ENCODE data around the gene DPP6.

Gene DPP6

DNA sequence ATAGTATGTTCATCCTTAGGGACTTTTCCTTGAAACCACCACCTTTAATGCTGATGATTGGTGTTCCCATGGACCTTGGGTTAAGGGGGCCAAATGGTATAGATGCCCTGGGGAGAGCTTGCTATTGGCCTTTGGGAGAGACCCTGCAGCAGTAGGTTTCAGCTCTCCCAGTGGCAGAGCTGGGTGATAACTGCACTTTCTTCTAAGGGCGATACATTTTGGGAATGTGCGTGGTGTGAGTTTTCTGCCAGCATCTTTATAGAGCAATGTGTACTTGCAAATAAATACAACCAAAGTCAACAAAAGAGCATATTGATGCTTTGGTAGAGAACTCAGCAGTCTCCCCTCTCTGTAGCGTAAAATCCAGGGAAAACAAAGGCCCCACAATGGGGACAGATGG, 546.7 kb downstream of the DPP6 start:
- DNase-seq (ENCODE audit: insufficient read length, low spot score) (no peak), FAIRE-seq (no peak)
- TF ChIP-seq POLR2A (IDR thresholded peaks at IDR 0.05; ENCODE audit: low read depth, low read length): no peak
- TF ChIP-seq POU2F2 (IDR thresholded peaks at IDR 0.05; ENCODE audit: low read depth, low read length): no peak
- TF ChIP-seq PAX5 (IDR thresholded peaks at IDR 0.05; ENCODE audit: insufficient read depth, low read length, severe bottlenecking): no peak
- TF ChIP-seq POLR2AphosphoS5 (IDR thresholded peaks at IDR 0.05; ENCODE audit: low read depth, low read length): no peak
- TF ChIP-seq SPI1 (IDR thresholded peaks at IDR 0.05; ENCODE audit: low read depth, low read length): no peak
- TF ChIP-seq TAF1 (IDR thresholded peaks at IDR 0.05; ENCODE audit: low read depth, low read length): no peak

GRCh38 chr7:154610903-154611302, 558.7 kb downstream of the DPP6 start:
- TF ChIP-seq TAF1 (IDR thresholded peaks at IDR 0.05; ENCODE audit: low read depth, low read length) (no peak), POU2F2 (IDR thresholded peaks at IDR 0.05; ENCODE audit: low read depth, low read length) (no peak), POLR2A (IDR thresholded peaks at IDR 0.05; ENCODE audit: low read depth, low read length) (no peak), SPI1 (IDR thresholded peaks at IDR 0.05; ENCODE audit: low read depth, low read length) (no peak), PAX5 (IDR thresholded peaks at IDR 0.05; ENCODE audit: insufficient read depth, low read length, severe bottlenecking) (no peak), POLR2AphosphoS5 (IDR thresholded peaks at IDR 0.05; ENCODE audit: low read depth, low read length) (no peak)
- FAIRE-seq (no peak), DNase-seq (ENCODE audit: insufficient read length, low spot score) (no peak)

- no peak for DNase-seq (ENCODE audit: insufficient read length, low spot score)
- FAIRE-seq: no peak
- TF ChIP-seq POLR2AphosphoS5 (IDR thresholded peaks at IDR 0.05; ENCODE audit: low read depth, low read length) (no peak), SPI1 (IDR thresholded peaks at IDR 0.05; ENCODE audit: low read depth, low read length) (no peak), TAF1 (IDR thresholded peaks at IDR 0.05; ENCODE audit: low read depth, low read length) (no peak), POLR2A (IDR thresholded peaks at IDR 0.05; ENCODE audit: low read depth, low read length) (no peak), POU2F2 (IDR thresholded peaks at IDR 0.05; ENCODE audit: low read depth, low read length) (no peak), PAX5 (IDR thresholded peaks at IDR 0.05; ENCODE audit: insufficient read depth, low read length, severe bottlenecking) (no peak)
Measured at GRCh38 chr7:154613811-154614210, 561.6 kb downstream of the DPP6 start.

GRCh38 chr7:154620141-154620755, 568.0 kb downstream of the DPP6 start:
- DNase-seq (ENCODE audit: insufficient read length, low spot score) (no peak), FAIRE-seq (no peak)
- TF ChIP-seq POLR2AphosphoS5 (IDR thresholded peaks at IDR 0.05; ENCODE audit: low read depth, low read length) (no peak), POLR2A (IDR thresholded peaks at IDR 0.05; ENCODE audit: low read depth, low read length) (no peak), TAF1 (IDR thresholded peaks at IDR 0.05; ENCODE audit: low read depth, low read length) (no peak), PAX5 (IDR thresholded peaks at IDR 0.05; ENCODE audit: insufficient read depth, low read length, severe bottlenecking) (no peak), SPI1 (IDR thresholded peaks at IDR 0.05; ENCODE audit: low read depth, low read length) (no peak), POU2F2 (IDR thresholded peaks at IDR 0.05; ENCODE audit: low read depth, low read length) (no peak)

GRCh38 chr7:154623399-154623798, 571.2 kb downstream of the DPP6 start:
- FAIRE-seq: no peak
- DNase-seq (ENCODE audit: insufficient read length, low spot score): no peak

GRCh38 chr7:154627646-154628290, 575.6 kb downstream of the DPP6 start:
- FAIRE-seq: no peak
- no peak for DNase-seq (ENCODE audit: insufficient read length, low spot score)
- TF ChIP-seq POLR2AphosphoS5 (IDR thresholded peaks at IDR 0.05; ENCODE audit: low read depth, low read length) (no peak), TAF1 (IDR thresholded peaks at IDR 0.05; ENCODE audit: low read depth, low read length) (no peak), SPI1 (IDR thresholded peaks at IDR 0.05; ENCODE audit: low read depth, low read length) (no peak), POLR2A (IDR thresholded peaks at IDR 0.05; ENCODE audit: low read depth, low read length) (no peak), POU2F2 (IDR thresholded peaks at IDR 0.05; ENCODE audit: low read depth, low read length) (no peak), PAX5 (IDR thresholded peaks at IDR 0.05; ENCODE audit: insufficient read depth, low read length, severe bottlenecking) (no peak)

More at GRCh38 chr7:154623399-154623798, 571.2 kb downstream of the DPP6 start:
- TF ChIP-seq POLR2AphosphoS5 (IDR thresholded peaks at IDR 0.05; ENCODE audit: low read depth, low read length): no peak
- TF ChIP-seq POLR2A (IDR thresholded peaks at IDR 0.05; ENCODE audit: low read depth, low read length): no peak
- TF ChIP-seq TAF1 (IDR thresholded peaks at IDR 0.05; ENCODE audit: low read depth, low read length): no peak
- TF ChIP-seq PAX5 (IDR thresholded peaks at IDR 0.05; ENCODE audit: insufficient read depth, low read length, severe bottlenecking): no peak
- no peak for TF ChIP-seq SPI1 (IDR thresholded peaks at IDR 0.05; ENCODE audit: low read depth, low read length)
- no peak for TF ChIP-seq POU2F2 (IDR thresholded peaks at IDR 0.05; ENCODE audit: low read depth, low read length)

GRCh38 chr7:154628556-154628955, 576.4 kb downstream of the DPP6 start:
- FAIRE-seq (no peak), DNase-seq (ENCODE audit: insufficient read length, low spot score) (no peak)
- TF ChIP-seq POLR2AphosphoS5 (IDR thresholded peaks at IDR 0.05; ENCODE audit: low read depth, low read length) (no peak), SPI1 (IDR thresholded peaks at IDR 0.05; ENCODE audit: low read depth, low read length) (no peak), POLR2A (IDR thresholded peaks at IDR 0.05; ENCODE audit: low read depth, low read length) (no peak), TAF1 (IDR thresholded peaks at IDR 0.05; ENCODE audit: low read depth, low read length) (no peak), POU2F2 (IDR thresholded peaks at IDR 0.05; ENCODE audit: low read depth, low read length) (no peak), PAX5 (IDR thresholded peaks at IDR 0.05; ENCODE audit: insufficient read depth, low read length, severe bottlenecking) (no peak)

DNA sequence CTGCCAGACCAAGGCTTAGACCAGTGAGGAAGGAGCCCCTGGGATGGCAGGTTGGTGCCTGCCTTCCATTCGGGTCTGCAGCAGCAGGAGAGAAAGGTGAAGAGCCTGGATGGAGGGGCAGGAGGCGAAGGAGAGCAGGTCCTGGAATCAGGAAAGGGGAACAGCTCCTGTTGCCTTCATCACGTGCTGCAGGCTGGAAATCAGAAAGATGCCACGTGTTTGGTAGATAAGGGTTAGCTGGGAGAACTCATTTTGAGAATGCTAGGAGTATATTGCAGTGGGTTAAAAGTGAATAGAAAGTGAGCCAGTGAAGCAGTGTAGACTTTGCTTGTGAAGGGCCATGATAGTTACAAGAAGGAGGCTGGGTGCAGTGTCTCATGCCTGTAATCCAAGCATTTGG, 579.0 kb downstream of the DPP6 start:
- TF ChIP-seq POLR2AphosphoS5 (IDR thresholded peaks at IDR 0.05; ENCODE audit: low read depth, low read length): no peak
- TF ChIP-seq TAF1 (IDR thresholded peaks at IDR 0.05; ENCODE audit: low read depth, low read length): no peak
- TF ChIP-seq SPI1 (IDR thresholded peaks at IDR 0.05; ENCODE audit: low read depth, low read length): no peak
- no peak for TF ChIP-seq PAX5 (IDR thresholded peaks at IDR 0.05; ENCODE audit: insufficient read depth, low read length, severe bottlenecking)
- no peak for TF ChIP-seq POLR2A (IDR thresholded peaks at IDR 0.05; ENCODE audit: low read depth, low read length)
- TF ChIP-seq POU2F2 (IDR thresholded peaks at IDR 0.05; ENCODE audit: low read depth, low read length): no peak
- FAIRE-seq (no peak), DNase-seq (ENCODE audit: insufficient read length, low spot score) (no peak)

DNA sequence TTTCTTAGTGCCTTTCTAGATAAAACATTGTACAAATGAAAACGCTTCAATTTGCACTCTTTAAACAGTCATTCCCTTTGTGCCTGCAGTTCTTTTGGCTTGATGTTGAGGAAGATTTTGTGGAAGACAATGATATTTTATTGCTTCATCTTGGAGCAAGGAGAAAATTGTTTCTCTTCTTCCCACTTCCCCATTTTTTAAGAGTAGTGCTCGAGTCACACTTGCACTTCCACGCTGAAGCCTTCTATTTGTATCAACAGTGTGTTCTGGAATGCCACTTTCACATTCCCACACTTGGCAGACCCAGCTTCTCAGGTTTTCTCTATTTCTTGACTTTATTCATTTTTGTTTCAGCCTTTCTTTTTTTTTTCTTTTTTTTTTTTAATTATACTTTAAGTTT, 581.4 kb downstream of the DPP6 start:
- DNase-seq (ENCODE audit: insufficient read length, low spot score): no peak
- FAIRE-seq: no peak
- TF ChIP-seq POU2F2 (IDR thresholded peaks at IDR 0.05; ENCODE audit: low read depth, low read length) (no peak), POLR2A (IDR thresholded peaks at IDR 0.05; ENCODE audit: low read depth, low read length) (no peak), SPI1 (IDR thresholded peaks at IDR 0.05; ENCODE audit: low read depth, low read length) (peak; percentile 31; the same call in 1 of the 2 replicates), PAX5 (IDR thresholded peaks at IDR 0.05; ENCODE audit: insufficient read depth, low read length, severe bottlenecking) (no peak)
